BLaER1 treated with 17β-estradiol and CSF1 and Interleukin-3, amounts not matched to agents 10 nM and 100 nM (cell line): Measurements from ENCODE around the gene SNAPC2.

Source experiments
- H3K27ac ChIP-seq, 11 experiments: shearing (Covaris generic); formaldehyde crosslinking; 2 replicates each; pipeline ENCODE4 v1.8.1; 2022
- H3K27me3 ChIP-seq, 11 experiments: shearing (Covaris generic); formaldehyde crosslinking; 2 replicates each; pipeline ENCODE4 v1.8.1; 2022
- H3K36me3 ChIP-seq, 11 experiments: shearing (Covaris generic); formaldehyde crosslinking; 2 replicates each; pipeline ENCODE4 v1.8.1; 2022
- H3K4me1 ChIP-seq, 10 experiments: shearing (Covaris generic); formaldehyde crosslinking; 2 replicates each; pipeline ENCODE4 v1.8.1; 2022
- H3K4me2 ChIP-seq, 11 experiments: shearing (Covaris generic); formaldehyde crosslinking; 2 replicates each; pipeline ENCODE4 v1.8.1; 2022
- H3K4me3 ChIP-seq, 10 experiments: shearing (Covaris generic); formaldehyde crosslinking; 2 replicates each; pipeline ENCODE4 v1.8.1; 2022
- H3K9ac ChIP-seq, 11 experiments: shearing (Covaris generic); formaldehyde crosslinking; 2 replicates each; pipeline ENCODE4 v1.8.1; 2022
- H3K9me3 ChIP-seq, 11 experiments: shearing (Covaris generic); formaldehyde crosslinking; replicated peaks in 1 of 11; 2 replicates each; pipeline ENCODE4 v1.8.1; 2022
- H4K20me1 ChIP-seq, 11 experiments: shearing (Covaris generic); formaldehyde crosslinking; 2 replicates each; pipeline ENCODE4 v1.8.1; 2022
- Cebpa-rat ChIP-seq, 11 experiments: shearing (Covaris generic); IDR thresholded peaks; 2 replicates each; pipeline ENCODE4 v1.8.1; 2022

SNAPC2 gene

GRCh38 chr19:7930765-7931164 lies 10.6 kb downstream of the SNAPC2 start:
- Histone ChIP-seq H3K4me3 (no peak overlapping the region), H4K20me1 (peaks cover 0 to 97% (median 85%) of the 10 kb centered on the region in 11 experiments; a peak in 20 of 22 replicates), H3K4me2 (peak overlapping the region in 8 of 11 experiments; percentile 18 to 59 (median 42); a peak in 13 of 22 replicates), H3K9me3 (no peaks in the 10 kb centered on the region), H3K27me3 (no peaks in the 10 kb centered on the region), H3K4me1 (peaks cover 14 to 42% (median 36%) of the 10 kb centered on the region in 10 experiments; a peak in 19 of 20 replicates), H3K27ac (peak overlapping the region in 3 of 11 experiments; percentile 4 to 35 (median 12); a peak in 1 of 22 replicates), H3K9ac (peak overlapping the region in 8 of 11 experiments; percentile 4 to 54 (median 40); a peak in 9 of 22 replicates), H3K36me3 (peaks cover 54 to 82% (median 70%) of the 10 kb centered on the region in 11 experiments)
- TF ChIP-seq Cebpa-rat (IDR thresholded peaks at IDR 0.05), result no peak

GRCh38 chr19:7931221-7932061 lies 11.3 kb downstream of the SNAPC2 start:
- peaks cover 11 to 38% (median 32%) of the 10 kb centered on the region in 10 experiments; a peak in 19 of 20 replicates for H3K4me1 ChIP-seq
- H3K4me3 ChIP-seq, result no peak overlapping the region
- no peak for TF ChIP-seq Cebpa-rat (IDR thresholded peaks at IDR 0.05)
- no peaks in the 10 kb centered on the region for H3K9me3 ChIP-seq
- peak overlapping the region in 7 of 11 experiments; percentile 4 to 54 (median 45); a peak in 9 of 22 replicates for H3K9ac ChIP-seq
- peaks cover 0 to 100% (median 89%) of the 10 kb centered on the region in 11 experiments; a peak in 20 of 22 replicates for H4K20me1 ChIP-seq
- 0 out of 22 replicates have a peak overlapping the region, but pooled peaks of 1 of the 11 experiments have one; percentile 4 for H3K27ac ChIP-seq
- peak overlapping the region in 9 of 11 experiments; percentile 18 to 59 (median 41); a peak in 15 of 22 replicates for H3K4me2 ChIP-seq
- peaks cover 61 to 89% (median 77%) of the 10 kb centered on the region in 11 experiments for H3K36me3 ChIP-seq
- H3K27me3 ChIP-seq, result no peaks in the 10 kb centered on the region

GRCh38 chr19:7932276-7932929 lies 12.3 kb downstream of the SNAPC2 start:
- peaks cover 0 to 100% (median 90%) of the 10 kb centered on the region in 11 experiments; a peak in 19 of 22 replicates for H4K20me1 ChIP-seq
- H3K4me2 ChIP-seq, result no peak overlapping the region
- H3K36me3 ChIP-seq, result peaks cover 70 to 90% (median 84%) of the 10 kb centered on the region in 11 experiments
- TF ChIP-seq Cebpa-rat (IDR thresholded peaks at IDR 0.05), result no peak
- H3K4me1 ChIP-seq, result peaks cover 10 to 36% (median 31%) of the 10 kb centered on the region in 10 experiments; a peak in 19 of 20 replicates
- no peaks in the 10 kb centered on the region for H3K27me3 ChIP-seq
- H3K27ac ChIP-seq, result no peak overlapping the region
- no peaks in the 10 kb centered on the region for H3K9me3 ChIP-seq
- H3K9ac ChIP-seq, result no peak overlapping the region
- H3K4me3 ChIP-seq, result no peak overlapping the region

- H4K20me1 ChIP-seq, result peaks cover 0 to 100% (median 90%) of the 10 kb centered on the region in 11 experiments; a peak in 19 of 22 replicates
- H3K9ac ChIP-seq, result no peak overlapping the region
- TF ChIP-seq Cebpa-rat (IDR thresholded peaks at IDR 0.05), result no peak
- H3K27ac ChIP-seq, result no peak overlapping the region
- no peaks in the 10 kb centered on the region for H3K27me3 ChIP-seq
- peaks cover 10 to 36% (median 31%) of the 10 kb centered on the region in 10 experiments; a peak in 19 of 20 replicates for H3K4me1 ChIP-seq
- H3K36me3 ChIP-seq, result peaks cover 75 to 90% (median 84%) of the 10 kb centered on the region in 11 experiments
- no peak overlapping the region for H3K4me2 ChIP-seq
- H3K9me3 ChIP-seq, result no peaks in the 10 kb centered on the region
- no peak overlapping the region for H3K4me3 ChIP-seq
These were observed 12.8 kb downstream of the SNAPC2 start for GRCh38 chr19:7932930-7933300.

- no peak overlapping the region for H3K4me2 ChIP-seq
- H3K9ac ChIP-seq, result no peak overlapping the region
- H3K4me1 ChIP-seq, result peaks cover 10 to 36% (median 31%) of the 10 kb centered on the region in 10 experiments; a peak in 19 of 20 replicates
- no peak overlapping the region for H3K4me3 ChIP-seq
- no peak overlapping the region for H3K27ac ChIP-seq
- no peaks in the 10 kb centered on the region for H3K9me3 ChIP-seq
- no peaks in the 10 kb centered on the region for H3K27me3 ChIP-seq
- H3K36me3 ChIP-seq, result peaks cover 80 to 91% (median 85%) of the 10 kb centered on the region in 11 experiments
- TF ChIP-seq Cebpa-rat (IDR thresholded peaks at IDR 0.05), result no peak
- peaks cover 0 to 100% (median 86%) of the 10 kb centered on the region in 11 experiments; a peak in 19 of 22 replicates for H4K20me1 ChIP-seq
These were observed 13.3 kb downstream of the SNAPC2 start for GRCh38 chr19:7933411-7933810.

GRCh38 chr19:7933828-7934725 lies 13.9 kb downstream of the SNAPC2 start:
- peaks cover 0 to 100% (median 85%) of the 10 kb centered on the region in 11 experiments; a peak in 19 of 22 replicates for H4K20me1 ChIP-seq
- H3K9ac ChIP-seq, result no peak overlapping the region
- H3K27ac ChIP-seq, result no peak overlapping the region
- H3K36me3 ChIP-seq, result peaks cover 87 to 93% (median 91%) of the 10 kb centered on the region in 11 experiments
- no peaks in the 10 kb centered on the region for H3K9me3 ChIP-seq
- H3K4me3 ChIP-seq, result no peak overlapping the region
- no peaks in the 10 kb centered on the region for H3K27me3 ChIP-seq
- H3K4me1 ChIP-seq, result peaks cover 10 to 34% (median 27%) of the 10 kb centered on the region in 10 experiments; a peak in 19 of 20 replicates
- H3K4me2 ChIP-seq, result no peak overlapping the region
- TF ChIP-seq Cebpa-rat (IDR thresholded peaks at IDR 0.05), result no peak

- no peaks in the 10 kb centered on the region for H3K9me3 ChIP-seq
- no peak overlapping the region for H3K9ac ChIP-seq
- no peak overlapping the region for H3K4me3 ChIP-seq
- H3K27ac ChIP-seq, result no peak overlapping the region
- peaks cover 90 to 99% (median 97%) of the 10 kb centered on the region in 11 experiments for H3K36me3 ChIP-seq
- H3K27me3 ChIP-seq, result no peaks in the 10 kb centered on the region
- peaks cover 10 to 27% (median 21%) of the 10 kb centered on the region in 10 experiments; a peak in 19 of 20 replicates for H3K4me1 ChIP-seq
- H3K4me2 ChIP-seq, result no peak overlapping the region
- peaks cover 0 to 100% (median 82%) of the 10 kb centered on the region in 11 experiments; a peak in 19 of 22 replicates for H4K20me1 ChIP-seq
- no peak for TF ChIP-seq Cebpa-rat (IDR thresholded peaks at IDR 0.05)
These were observed 14.6 kb downstream of the SNAPC2 start for GRCh38 chr19:7934766-7935165.

- Histone ChIP-seq H3K9ac (peak overlapping the region in 2 of 11 experiments; percentile 10 to 97; a peak in 3 of 22 replicates), H3K27me3 (no peaks in the 10 kb centered on the region)
These were observed 20.7 kb downstream of the SNAPC2 start for GRCh38 chr19:7940841-7941240.

More at GRCh38 chr19:7940841-7941240, 20.7 kb downstream of the SNAPC2 start:
- H3K4me1 ChIP-seq, result peaks cover 23 to 37% (median 28%) of the 10 kb centered on the region in 10 experiments
- H3K36me3 ChIP-seq, result peaks cover 49 to 66% (median 60%) of the 10 kb centered on the region in 11 experiments
- no peak overlapping the region for H3K4me3 ChIP-seq
- no peaks in the 10 kb centered on the region for H3K9me3 ChIP-seq
- no peak overlapping the region for H3K27ac ChIP-seq
- no peak for TF ChIP-seq Cebpa-rat (IDR thresholded peaks at IDR 0.05)
- peaks cover 0 to 81% (median 58%) of the 10 kb centered on the region in 11 experiments; a peak in 18 of 22 replicates for H4K20me1 ChIP-seq
- H3K4me2 ChIP-seq, result no peak overlapping the region; a peak in 1 of 22 replicates
